ENCODE data around the gene INKA2. TPM values are rescaled to one million over a fixed set of nuclear protein-coding genes. Genes with fewer than 3 reads are reported as not detected.

Gene INKA2
- total and polyA plus RNA-seq, 7 donors: 1.2 to 5.4 (median 3.0) TPM

GRCh38 chr1:111768023-111768422 is 28.8 kb upstream of the INKA2 start:
- DNase-seq: no peak
- Histone ChIP-seq H3K27me3 (no peaks in the 10 kb centered on the region), H3K4me1 (peaks cover 0 to 6% (median 0%) of the 10 kb centered on the region in 4 donors), H3K9me3 (no peaks in the 10 kb centered on the region), H3K36me3 (peaks cover 6 to 63% (median 15%) of the 10 kb centered on the region in 4 donors), H3K27ac (no peak overlapping the region), H3K4me3 (no peak overlapping the region)
- intact Hi-C loops (cut with DNase I): loop anchor here (2.0 kb wide), 1 partner anchor 545 kb away; no protein-coding TSS in a partner anchor
- TF ChIP-seq POLR2A (IDR thresholded peaks at IDR 0.05) (no peak), EP300 (IDR thresholded peaks at IDR 0.05) (no peak), POLR2AphosphoS5 (IDR thresholded peaks at IDR 0.05) (no peak), CTCF (IDR thresholded peaks at IDR 0.05) (no peak)

- H3K4me3 ChIP-seq: no peak overlapping the region
- no peaks in the 10 kb centered on the region for H3K9me3 ChIP-seq
- TF ChIP-seq POLR2A (IDR thresholded peaks at IDR 0.05) (no peak), POLR2AphosphoS5 (IDR thresholded peaks at IDR 0.05) (no peak), CTCF (IDR thresholded peaks at IDR 0.05) (no peak), EP300 (IDR thresholded peaks at IDR 0.05) (no peak)
- H3K27ac ChIP-seq: no peak overlapping the region
- H3K27me3 ChIP-seq: no peaks in the 10 kb centered on the region
- peaks cover 0 to 5% (median under 1%) of the 10 kb centered on the region in 4 donors for H3K4me1 ChIP-seq
- intact Hi-C loops (cut with DNase I): no loop called here
- WGBS, 2 donors: 96% methylated on average over 2 of the region's 2 CpGs
- no peak for DNase-seq
- H3K36me3 ChIP-seq: peaks cover 14 to 86% (median 27%) of the 10 kb centered on the region in 4 donors
These were observed 23.1 kb upstream of the INKA2 start for GRCh38 chr1:111762332-111762731.

GRCh38 chr1:111761717-111762116 is 22.5 kb upstream of the INKA2 start:
- intact Hi-C loops (cut with DNase I): no loop called here
- DNase-seq: no peak
- Histone ChIP-seq H3K27ac (no peak overlapping the region), H3K36me3 (peaks cover 13 to 80% (median 25%) of the 10 kb centered on the region in 4 donors), H3K27me3 (no peaks in the 10 kb centered on the region), H3K9me3 (no peaks in the 10 kb centered on the region), H3K4me1 (peaks cover 0 to 11% (median 7%) of the 10 kb centered on the region in 4 donors), H3K4me3 (no peak overlapping the region)
- TF ChIP-seq CTCF (IDR thresholded peaks at IDR 0.05): no peak
- TF ChIP-seq POLR2AphosphoS5 (IDR thresholded peaks at IDR 0.05): no peak
- TF ChIP-seq EP300 (IDR thresholded peaks at IDR 0.05): no peak
- no peak for TF ChIP-seq POLR2A (IDR thresholded peaks at IDR 0.05)
- WGBS, 2 donors: 37 to 77% methylated on average over 2 of the region's 2 CpGs

GRCh38 chr1:111758373-111758772 is 19.2 kb upstream of the INKA2 start:
- DNase-seq: no peak
- no peaks in the 10 kb centered on the region for H3K27me3 ChIP-seq
- no peak overlapping the region for H3K4me3 ChIP-seq
- intact Hi-C loops (cut with DNase I): no loop called here
- no peaks in the 10 kb centered on the region for H3K9me3 ChIP-seq
- H3K4me1 ChIP-seq: peaks cover 0 to 21% (median 18%) of the 10 kb centered on the region in 4 donors
- no peak overlapping the region for H3K27ac ChIP-seq
- 21 to 53% methylated on average over 2 of the region's 2 CpGs for WGBS, 2 donors
- TF ChIP-seq EP300 (IDR thresholded peaks at IDR 0.05): no peak
- no peak for TF ChIP-seq CTCF (IDR thresholded peaks at IDR 0.05)
- no peak for TF ChIP-seq POLR2AphosphoS5 (IDR thresholded peaks at IDR 0.05)
- no peak for TF ChIP-seq POLR2A (IDR thresholded peaks at IDR 0.05)
- peaks cover 10 to 47% (median 16%) of the 10 kb centered on the region in 4 donors for H3K36me3 ChIP-seq

GRCh38 chr1:111756124-111756513 is 16.9 kb upstream of the INKA2 start:
- H3K9me3 ChIP-seq: no peaks in the 10 kb centered on the region
- no peak for DNase-seq
- peaks cover 0 to 30% (median 24%) of the 10 kb centered on the region in 4 donors for H3K4me1 ChIP-seq
- intact Hi-C loops (cut with DNase I): no loop called here
- H3K27ac ChIP-seq: peak overlapping the region; percentile 83 to 94 (median 93)
- 0 to 1% methylated on average over 35 of the region's 35 CpGs for WGBS, 2 donors
- TF ChIP-seq POLR2A (IDR thresholded peaks at IDR 0.05): no peak
- TF ChIP-seq EP300 (IDR thresholded peaks at IDR 0.05): no peak
- TF ChIP-seq POLR2AphosphoS5 (IDR thresholded peaks at IDR 0.05): no peak
- no peak for TF ChIP-seq CTCF (IDR thresholded peaks at IDR 0.05)
- no peaks in the 10 kb centered on the region for H3K27me3 ChIP-seq
- peak overlapping the region; percentile 75 to 88 (median 78) for H3K4me3 ChIP-seq
- peaks cover 0 to 24% (median 3%) of the 10 kb centered on the region in 4 donors for H3K36me3 ChIP-seq
